Midbrain (tissue), 1 donor: ENCODE measurements around the gene GRPR.

Experiments used
- DNase-seq: peaks from one replicate; lab custom pipeline; 2025; lab: John Stamatoyannopoulos, UW

GRPR gene

GRCh38 chrX:16123222-16123786, at the start of gene GRPR:
Gene GRPR, plus strand, starts transcription at chrX:16123565. Its CDS starts 389 bp downstream, at chrX:16123954.
- DNase-seq = peak; percentile 72

- no peak for DNase-seq
These were observed 48.3 kb upstream of the GRPR start for GRCh38 chrX:16075087-16075486.

- no peak for DNase-seq
These were observed 46.5 kb upstream of the GRPR start for GRCh38 chrX:16076834-16077233.

- DNase-seq = no peak
These were observed 45.6 kb upstream of the GRPR start for GRCh38 chrX:16077811-16078210.

GRCh38 chrX:16081357-16081756, 42.0 kb upstream of the GRPR start:
- no peak for DNase-seq

GRCh38 chrX:16082470-16083085, 40.8 kb upstream of the GRPR start:
- DNase-seq = no peak

GRCh38 chrX:16087076-16087475, 36.3 kb upstream of the GRPR start:
- no peak for DNase-seq

GRCh38 chrX:16089086-16089485, 34.3 kb upstream of the GRPR start:
- DNase-seq = no peak

- no peak for DNase-seq
These were observed 27.2 kb upstream of the GRPR start for GRCh38 chrX:16096141-16096540.

GRCh38 chrX:16100673-16101072, 22.7 kb upstream of the GRPR start:
- no peak for DNase-seq

GRCh38 chrX:16101581-16101980, 21.8 kb upstream of the GRPR start:
- DNase-seq = no peak

- no peak for DNase-seq
These were observed 19.7 kb upstream of the GRPR start for GRCh38 chrX:16103625-16104024.

- no peak for DNase-seq
These were observed 10.9 kb upstream of the GRPR start for GRCh38 chrX:16112428-16112827.

- no peak for DNase-seq
These were observed 9.3 kb upstream of the GRPR start for GRCh38 chrX:16113978-16114565.

GRCh38 chrX:16114611-16115010, 8.8 kb upstream of the GRPR start:
- DNase-seq = no peak

GRCh38 chrX:16119353-16120220, 3.8 kb upstream of the GRPR start:
- DNase-seq = no peak

GRCh38 chrX:16120431-16120830, 2.9 kb upstream of the GRPR start:
- DNase-seq = no peak

- DNase-seq = no peak
These were observed 836 bp downstream of the GRPR start for GRCh38 chrX:16124201-16124600.

GRCh38 chrX:16125520-16126149, 2.3 kb downstream of the GRPR start:
- DNase-seq = no peak

- no peak for DNase-seq
These were observed 7.3 kb downstream of the GRPR start for GRCh38 chrX:16130707-16131106.

GRCh38 chrX:16134936-16135335, 11.6 kb downstream of the GRPR start:
- DNase-seq = no peak

- DNase-seq = no peak
These were observed 12.7 kb downstream of the GRPR start for GRCh38 chrX:16136080-16136479.
